GM19035 (cell line): ENCODE data around the gene FRMD4A.

Experiments
- ATAC-seq: cut with Tn5 transposase; IDR thresholded peaks from one replicate; pipeline ENCODE4 v1.9.1; 2021; ENCODE audit not compliant: unreplicated experiment

The FRMD4A gene

GRCh38 chr10:13739183-13739582 is 591.5 kb downstream of the FRMD4A start:
- ATAC-seq: no peak

DNA sequence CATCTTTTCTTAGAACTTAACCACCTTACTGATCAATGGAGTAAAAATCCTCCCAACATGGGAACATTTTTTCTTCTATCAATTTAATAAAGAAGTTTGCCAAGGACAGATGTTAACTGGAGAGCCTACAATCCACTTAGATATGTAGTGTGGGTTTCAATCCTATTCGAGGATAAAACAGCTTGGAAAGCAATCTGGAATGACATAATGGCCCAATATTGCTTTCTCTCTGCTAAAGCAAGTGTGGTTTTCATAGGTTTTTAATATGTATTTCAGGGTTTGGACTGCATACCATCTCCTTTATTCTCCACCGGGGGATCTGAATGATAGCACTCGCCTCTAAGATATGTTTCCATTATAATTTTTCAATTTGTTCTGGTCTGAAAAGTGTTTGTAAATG is 594.2 kb downstream of the FRMD4A start:
- no peak for ATAC-seq

DNA sequence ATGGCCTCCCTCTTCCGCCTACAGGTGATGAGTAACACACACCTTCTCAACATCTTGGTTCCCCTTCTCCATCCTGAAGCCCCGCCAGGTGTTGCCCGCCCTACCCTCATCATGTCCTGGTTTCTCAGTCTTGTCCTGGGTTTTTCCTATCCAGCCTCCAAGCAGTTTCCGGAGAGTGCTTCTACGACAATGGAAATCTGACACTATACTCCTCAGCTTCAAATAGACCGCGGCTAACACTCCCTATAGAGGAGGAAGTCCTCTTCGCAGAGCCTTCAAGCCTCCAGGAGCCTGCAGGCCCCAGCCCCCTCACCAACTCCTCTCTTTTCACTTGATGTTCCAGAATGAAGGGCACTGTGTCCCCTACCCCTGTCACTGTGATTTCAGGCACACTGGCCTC is 596.6 kb downstream of the FRMD4A start:
- no peak for ATAC-seq

DNA sequence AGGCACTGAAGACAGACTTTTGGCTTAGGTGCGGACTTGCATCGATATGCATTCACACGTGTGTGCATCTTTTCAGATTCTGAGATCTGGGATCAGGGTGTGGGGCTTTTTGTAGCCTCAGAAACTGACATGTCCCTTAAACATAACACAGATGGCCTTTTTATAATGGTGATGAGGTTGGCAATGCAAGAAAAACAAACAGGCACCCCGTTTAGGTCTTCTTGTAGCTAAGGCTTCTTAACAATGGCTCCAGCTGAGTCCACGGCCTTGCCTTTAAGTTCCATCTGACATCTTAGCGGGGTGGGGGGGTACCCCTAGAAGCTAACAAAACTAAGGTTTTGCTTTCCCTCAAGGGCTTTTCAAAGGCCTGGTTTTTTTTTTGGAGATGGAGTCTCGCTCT is 597.7 kb downstream of the FRMD4A start:
- ATAC-seq: no peak

GRCh38 chr10:13732465-13732881 is 598.3 kb downstream of the FRMD4A start:
- ATAC-seq: no peak

- no peak for ATAC-seq
Measured at GRCh38 chr10:13731799-13732198, 598.9 kb downstream of the FRMD4A start.

GRCh38 chr10:13730956-13731355 is 599.8 kb downstream of the FRMD4A start:
- no peak for ATAC-seq

- ATAC-seq: no peak
Measured at GRCh38 chr10:13730306-13730652, 600.4 kb downstream of the FRMD4A start.

DNA sequence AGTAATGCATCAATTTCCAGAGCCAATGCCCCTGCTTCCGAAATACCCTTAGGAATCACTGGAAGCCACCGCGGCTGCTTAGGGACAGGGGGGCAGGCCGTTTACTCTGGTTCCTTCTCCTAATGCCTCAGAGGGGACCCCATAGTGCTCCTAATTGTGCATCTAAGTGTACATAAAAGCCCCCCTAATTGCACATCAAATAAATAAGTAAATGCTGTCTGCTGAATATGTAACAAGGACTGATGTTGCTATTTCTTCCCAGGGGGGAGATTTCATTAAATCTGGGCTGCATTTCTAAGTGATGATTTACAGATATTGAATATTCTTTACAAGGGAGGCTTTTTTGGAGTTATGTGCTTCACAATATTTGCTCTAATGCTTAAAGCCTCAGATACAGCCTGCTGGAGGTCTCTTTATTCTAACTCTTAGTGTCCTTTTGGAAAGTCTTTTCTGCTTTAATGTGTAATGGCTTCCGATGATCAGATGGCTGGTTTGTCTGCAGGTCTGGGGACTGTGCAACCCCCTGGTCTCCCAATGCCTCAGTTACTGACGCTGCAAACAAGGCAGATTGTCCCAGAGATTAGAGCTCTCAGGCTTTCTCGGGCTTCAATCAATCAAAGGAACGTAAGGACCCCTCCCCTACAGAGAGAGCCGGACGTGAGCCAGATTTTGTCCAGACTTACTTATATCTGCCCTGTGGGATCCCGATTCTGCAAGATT is 601.0 kb downstream of the FRMD4A start:
- no peak for ATAC-seq

- no peak for ATAC-seq
Measured at GRCh38 chr10:13728898-13729535, 601.7 kb downstream of the FRMD4A start.

DNA sequence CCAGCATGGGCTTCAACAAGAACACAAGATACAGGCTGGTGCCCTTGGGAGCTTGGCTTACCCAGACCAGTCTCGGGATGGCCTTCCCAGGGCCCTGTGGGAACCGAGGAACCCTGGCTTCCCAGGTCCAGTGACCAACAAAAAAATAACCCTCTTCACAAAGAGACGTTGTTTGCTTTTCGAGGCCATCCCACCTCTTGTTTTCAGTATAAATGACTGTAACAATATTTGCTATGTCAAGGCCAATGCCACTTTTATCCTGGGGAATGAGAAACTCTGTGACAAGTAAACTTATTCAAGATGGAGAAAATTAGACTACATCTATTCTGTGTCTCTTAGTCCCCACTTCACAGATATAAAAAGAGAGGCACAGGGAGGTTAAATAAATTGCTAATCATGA is 605.1 kb downstream of the FRMD4A start:
- no peak for ATAC-seq

DNA sequence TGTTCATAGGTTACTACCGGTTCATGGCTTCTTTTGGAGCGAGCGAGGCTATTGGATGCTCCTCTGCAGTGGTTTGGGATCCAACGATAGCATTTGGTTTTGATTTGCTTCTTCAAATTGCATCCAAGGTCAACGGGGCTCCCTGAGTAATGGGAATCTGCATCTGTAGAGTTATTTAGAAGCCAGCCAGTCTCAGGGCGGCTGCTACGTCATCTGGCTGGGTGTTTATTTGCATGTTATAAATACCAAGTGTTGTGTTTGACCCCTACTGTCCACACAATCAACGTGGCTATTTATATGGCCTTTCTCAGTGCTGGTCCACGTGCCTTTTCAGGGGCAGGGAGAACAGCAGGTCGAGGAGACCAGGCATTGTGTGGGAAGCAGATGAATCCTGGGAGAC is 606.2 kb downstream of the FRMD4A start:
- no peak for ATAC-seq

DNA sequence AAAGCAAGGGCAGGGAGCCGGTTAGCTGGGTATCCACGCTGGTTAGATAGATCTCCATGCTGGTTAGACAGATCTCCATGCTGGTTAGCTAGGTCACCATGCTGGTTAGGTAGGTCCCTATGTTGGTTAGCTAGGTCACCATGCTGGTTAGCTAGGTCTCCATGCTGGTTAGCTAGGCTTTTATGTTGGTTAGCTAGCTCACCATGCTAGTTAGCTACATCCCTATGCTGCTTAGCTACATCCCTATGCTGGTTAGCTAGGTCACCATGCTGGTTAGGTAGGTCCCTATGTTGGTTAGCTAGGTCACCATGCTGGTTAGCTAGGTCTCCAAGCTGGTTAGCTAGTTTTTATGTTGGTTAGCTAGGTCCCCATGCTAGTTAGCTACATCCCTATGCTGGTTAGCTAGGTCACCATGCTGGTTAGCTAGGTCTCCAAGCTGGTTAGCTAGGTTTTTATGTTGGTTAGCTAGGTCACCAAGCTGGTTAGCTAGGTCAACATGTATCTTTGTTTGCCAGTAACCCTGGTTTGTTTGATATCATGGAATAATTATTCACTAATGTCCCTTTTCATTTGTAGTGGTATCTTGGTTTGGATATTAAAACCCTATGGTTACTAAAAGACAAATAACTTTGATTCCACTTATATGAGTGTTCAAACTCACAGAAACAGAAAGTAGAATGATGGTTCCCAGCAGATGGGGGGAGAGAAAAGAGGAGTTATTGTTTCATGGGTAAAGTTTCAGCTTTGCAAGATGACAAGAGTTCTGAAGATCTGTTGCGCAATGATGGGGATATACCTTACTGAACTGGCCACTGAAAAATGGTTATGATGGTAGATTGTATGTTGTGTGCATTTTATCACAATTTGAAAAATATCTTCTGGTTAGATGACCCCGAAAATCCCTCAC is 607.7 kb downstream of the FRMD4A start:
- ATAC-seq: no peak

DNA sequence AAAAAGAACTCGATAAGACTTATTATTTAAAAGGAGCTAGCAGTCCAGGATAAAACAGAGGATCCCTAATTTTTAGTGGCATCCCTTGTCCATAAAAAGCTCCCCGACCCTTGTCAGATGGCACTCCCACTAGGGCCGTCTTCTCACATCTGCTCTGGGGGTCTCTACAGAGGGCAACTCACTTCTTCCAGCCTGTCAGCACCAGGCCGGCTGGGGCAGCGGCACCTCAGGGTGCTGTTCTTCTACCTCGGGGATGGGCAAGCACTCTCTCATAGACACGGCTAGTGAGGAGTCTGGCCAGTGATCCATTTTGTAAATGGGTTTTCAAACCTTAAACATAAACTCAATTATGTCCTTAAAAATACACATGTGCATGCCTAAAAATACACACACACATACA is 609.2 kb downstream of the FRMD4A start:
- no peak for ATAC-seq

- no peak for ATAC-seq
Measured at GRCh38 chr10:13720699-13721098, 610.0 kb downstream of the FRMD4A start.

- ATAC-seq: no peak
Measured at GRCh38 chr10:13719425-13719824, 611.3 kb downstream of the FRMD4A start.

DNA sequence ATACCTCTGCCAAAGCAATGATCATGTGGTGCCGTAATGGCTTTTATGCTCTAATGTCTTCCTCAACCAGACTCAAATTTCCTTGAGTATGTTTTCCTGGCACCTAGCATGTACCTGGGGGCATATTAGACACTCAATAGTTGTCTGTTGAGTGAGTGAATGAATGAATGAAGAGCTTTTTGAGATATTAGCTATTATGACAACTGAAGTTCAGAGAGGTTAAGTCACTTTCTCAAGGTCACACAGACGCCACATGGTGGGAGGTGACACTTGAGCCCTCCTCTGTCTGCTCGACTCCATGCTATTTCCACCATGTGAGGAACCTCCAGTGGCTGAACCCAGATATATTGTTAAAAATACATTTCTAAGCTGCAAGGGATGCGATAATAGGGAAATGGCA is 611.9 kb downstream of the FRMD4A start:
- no peak for ATAC-seq

DNA sequence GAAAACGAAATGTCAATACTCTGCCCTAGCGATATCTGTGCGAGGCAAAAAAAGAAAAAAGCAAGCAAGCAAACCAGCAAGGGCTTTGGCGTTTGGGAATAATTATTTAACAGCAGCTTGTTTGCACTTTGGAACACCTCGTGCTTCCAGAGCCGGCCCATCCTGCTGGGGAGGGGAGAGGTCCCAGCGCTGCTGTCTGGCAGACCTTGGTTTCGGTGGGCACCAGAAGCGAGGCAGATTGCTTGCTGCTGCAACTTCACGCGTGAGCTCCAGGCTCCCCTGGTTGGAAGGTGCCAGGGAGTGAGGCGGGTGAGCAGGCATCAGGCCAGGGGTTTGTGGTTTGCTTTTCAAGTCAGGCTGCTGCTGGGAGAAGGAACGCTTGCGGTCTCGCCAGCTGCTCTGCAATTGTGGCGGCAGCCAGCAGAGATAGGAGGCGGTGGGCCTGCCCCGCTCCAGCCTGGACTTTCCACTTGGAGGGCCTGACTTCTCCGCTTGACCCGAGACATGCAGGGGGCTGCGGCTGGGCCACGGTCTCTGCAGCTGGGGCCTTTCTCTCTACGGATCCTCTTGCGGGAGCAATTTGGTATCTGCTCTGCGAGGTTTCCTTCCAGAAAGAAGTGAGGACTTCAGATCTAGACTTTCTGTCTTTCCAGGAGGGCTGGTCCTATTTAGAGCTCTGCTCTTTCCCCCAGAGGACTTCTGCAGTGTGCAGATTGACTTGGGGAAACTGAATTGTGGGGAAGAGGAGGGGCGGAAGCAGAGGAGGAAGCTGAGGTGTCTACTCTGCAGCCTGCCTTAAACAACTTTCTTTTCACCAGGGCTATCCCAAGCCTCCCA is 612.6 kb downstream of the FRMD4A start:
- no peak for ATAC-seq

DNA sequence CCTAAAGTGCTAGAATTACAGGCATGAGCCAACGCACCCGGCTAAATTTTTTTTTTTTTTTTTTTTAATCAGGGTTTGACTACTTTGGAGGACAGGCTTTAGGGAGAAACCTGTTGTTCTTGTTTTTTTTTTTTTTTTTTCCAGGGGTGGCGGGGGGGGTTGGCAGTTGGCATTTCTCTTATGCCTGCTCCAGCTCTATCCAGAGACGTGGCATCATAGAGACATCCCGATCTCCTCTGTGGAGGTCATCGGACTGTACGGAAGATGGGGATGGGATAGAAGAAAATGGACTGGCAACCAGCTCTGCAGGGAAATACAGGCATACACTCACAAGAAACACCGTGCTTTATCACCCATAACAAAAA is 613.2 kb downstream of the FRMD4A start:
- no peak for ATAC-seq

DNA sequence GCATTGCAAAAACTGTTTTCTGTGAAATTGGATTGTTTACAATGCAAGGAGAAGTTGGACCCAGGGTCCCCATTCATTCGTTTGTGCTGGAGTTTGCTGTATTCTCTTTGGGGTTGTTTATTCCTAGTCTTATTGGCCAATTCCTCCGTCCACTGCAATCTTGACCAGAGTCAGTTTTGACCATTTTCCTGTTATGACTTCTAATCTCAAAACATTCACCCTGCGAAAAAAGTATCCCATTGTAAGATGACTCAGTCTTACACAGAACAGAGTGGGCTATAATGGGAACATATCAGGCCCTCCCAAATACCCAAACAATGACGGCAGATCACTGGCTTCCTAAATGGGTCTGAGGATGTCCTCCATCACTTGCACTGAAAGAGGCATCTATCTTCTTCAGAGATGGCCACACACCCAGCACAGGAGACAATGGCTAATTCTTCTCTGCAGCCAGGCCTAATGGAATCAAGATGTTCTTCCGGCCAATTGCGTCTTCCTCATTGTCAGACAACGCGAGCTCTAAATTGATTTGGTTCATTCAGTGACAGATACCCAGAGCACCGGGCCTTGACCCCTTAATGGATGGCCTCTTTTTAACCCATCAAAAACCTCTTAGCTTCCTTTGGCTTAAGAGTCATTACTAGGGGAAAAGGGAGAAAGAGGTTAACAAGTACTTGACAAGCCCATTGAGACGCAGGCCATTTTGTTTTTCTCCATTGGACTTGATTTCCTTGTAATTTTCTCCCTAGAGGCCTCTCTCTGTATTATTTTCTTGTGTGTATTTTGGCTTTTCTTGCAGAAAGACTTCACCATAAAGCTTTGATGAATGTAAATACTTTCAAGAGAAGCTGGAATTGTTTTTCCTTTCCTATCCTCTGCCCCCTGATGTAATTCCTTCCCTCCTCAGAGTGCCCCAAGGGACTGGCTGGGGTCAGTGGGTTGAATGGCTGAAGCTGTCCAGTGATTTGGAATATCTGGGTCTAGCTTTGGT is 614.3 kb downstream of the FRMD4A start:
- no peak for ATAC-seq
